Keratinocyte (primary cell): ENCODE data around the gene LCP2. TPM values are rescaled to one million over a fixed set of nuclear protein-coding genes. Genes with fewer than 3 reads are reported as not detected.

Source experiments
- DNase-seq: peaks from one replicate; pipeline ENCODE4 v3.0.0-alpha.2; 2011; ENCODE audit warnings: low read depth, missing footprints, low spot score
- FAIRE-seq: peaks from 2 replicates; lab custom pipeline; 2011; peaks lifted over from hg19 to GRCh38; lab: Jason Lieb, UNC
- H2AFZ ChIP-seq: 2 replicates; pipeline ENCODE4 v1.6.0; 2012; ENCODE audit warnings: low read length, control low read depth, inconsistent platforms; ENCODE audit not compliant: control insufficient read depth
- H3K27ac ChIP-seq: 2 replicates; pipeline ENCODE4 v1.5.1; 2011; ENCODE audit warnings: low read length; ENCODE audit not compliant: control insufficient read depth, insufficient read depth
- H3K27me3 ChIP-seq: 3 replicates; pipeline ENCODE4 v1.6.0; 2011; ENCODE audit warnings: low read length; ENCODE audit not compliant: control insufficient read depth, insufficient read depth; ENCODE audit errors: extremely low read depth
- H3K36me3 ChIP-seq, 2 experiments: 2 replicates in 1 of 2; 3 replicates in 1 of 2; pipeline ENCODE4 v1.5.1; 2011; ENCODE audit warnings: low read length in 2 of 2, mild to moderate bottlenecking in 1 of 2; ENCODE audit not compliant: control insufficient read depth in 2 of 2, insufficient read depth in 2 of 2; ENCODE audit errors: extremely low read depth in 1 of 2
- H3K4me1 ChIP-seq: 3 replicates; pipeline ENCODE4 v1.5.1; 2011; ENCODE audit warnings: low read length; ENCODE audit not compliant: control insufficient read depth, insufficient read depth; ENCODE audit errors: extremely low read depth
- H3K4me2 ChIP-seq: 3 replicates; pipeline ENCODE4 v1.6.0; 2011; ENCODE audit warnings: low read depth, low read length; ENCODE audit not compliant: control insufficient read depth, insufficient read depth; ENCODE audit errors: extremely low read depth
- H3K4me3 ChIP-seq, 3 experiments: fragments of 200-600 bp in 1 of 3; sonication (generic) in 1 of 3; 2 replicates in 2 of 3; 3 replicates in 1 of 3; pipeline ENCODE4 v1.5.1; 2011 to 2016; ENCODE audit warnings: low read length in 3 of 3, mild to moderate bottlenecking in 3 of 3, control low read depth in 2 of 3, inconsistent platforms in 1 of 3, low read depth in 1 of 3, mixed read lengths in 1 of 3, mixed run types in 1 of 3, moderate library complexity in 1 of 3; ENCODE audit not compliant: control insufficient read depth in 2 of 3, insufficient read depth in 2 of 3; ENCODE audit errors: extremely low read depth in 1 of 3
- H3K79me2 ChIP-seq: 2 replicates; pipeline ENCODE4 v1.6.0; 2012; ENCODE audit warnings: low read length; ENCODE audit not compliant: control insufficient read depth, insufficient read depth
- H3K9ac ChIP-seq: 3 replicates; pipeline ENCODE4 v1.6.0; 2011; ENCODE audit warnings: low read length; ENCODE audit not compliant: control insufficient read depth, insufficient read depth; ENCODE audit errors: extremely low read depth
- H3K9me1 ChIP-seq: 3 replicates; pipeline ENCODE4 v1.6.0; 2011; ENCODE audit warnings: low read length; ENCODE audit not compliant: control insufficient read depth, insufficient read depth; ENCODE audit errors: extremely low read depth
- H3K9me3 ChIP-seq: 2 replicates; pipeline ENCODE4 v1.5.1; 2012; ENCODE audit warnings: low read depth, low read length; ENCODE audit not compliant: control insufficient read depth
- H4K20me1 ChIP-seq: 3 replicates; pipeline ENCODE4 v1.6.0; 2011; ENCODE audit warnings: low read length; ENCODE audit not compliant: control insufficient read depth, insufficient read depth; ENCODE audit errors: extremely low read depth
- EZH2 ChIP-seq: IDR thresholded peaks from one replicate; pipeline ENCODE4 v1.6.1; 2012; ENCODE audit warnings: inconsistent platforms, mild to moderate bottlenecking, low read length, moderate library complexity
- dilution Hi-C: fragments of 300-500 bp; cut with MboI; formaldehyde crosslinking; loops from one replicate; pipeline ENCODE4 v1.7.0; 2020; ENCODE audit warnings: low sequenced_read_pairs; ENCODE audit not compliant: extremely low pct_ligation_motif_present
- polyA plus RNA-seq, 5 experiments: library from polyadenylated mRNA; depleted of rRNA in 3 of 5; stranded (reverse) in 3 of 5; stranded (forward) in 1 of 5; unstranded in 1 of 5; fragments of >200 nt; gene quantifications; 1 replicate in 1 of 5; 2 replicates in 3 of 5; 3 replicates in 1 of 5; pipeline versions ENCODE4 v1.2.1 to v1.2.3, GENCODE V29; 2011 to 2012; ENCODE audit warnings: missing spikeins in 2 of 5, low read depth in 1 of 5, low replicate concordance in 1 of 5
- TF ChIP-seq, protein P1 (sequence below), 3 experiments: IDR thresholded peaks in 1 of 3; conservative IDR thresholded peaks in 1 of 3; optimal IDR thresholded peaks in 1 of 3; 2 replicates in 2 of 3; 3 replicates in 1 of 3; pipeline versions ENCODE3 to v1.5.1; 2011; ENCODE audit warnings: low read length in 3 of 3, mild to moderate bottlenecking in 3 of 3, moderate library complexity in 2 of 3, control low read depth in 1 of 3, inconsistent platforms in 1 of 3; ENCODE audit not compliant: insufficient read depth in 2 of 3; ENCODE audit errors: extremely low read depth in 1 of 3

LCP2 gene
- polyA plus RNA-seq, 1 donor (not counting 4 experiments of a cell fraction or from before 2014, with no cell fraction given), result not detected

DNA sequence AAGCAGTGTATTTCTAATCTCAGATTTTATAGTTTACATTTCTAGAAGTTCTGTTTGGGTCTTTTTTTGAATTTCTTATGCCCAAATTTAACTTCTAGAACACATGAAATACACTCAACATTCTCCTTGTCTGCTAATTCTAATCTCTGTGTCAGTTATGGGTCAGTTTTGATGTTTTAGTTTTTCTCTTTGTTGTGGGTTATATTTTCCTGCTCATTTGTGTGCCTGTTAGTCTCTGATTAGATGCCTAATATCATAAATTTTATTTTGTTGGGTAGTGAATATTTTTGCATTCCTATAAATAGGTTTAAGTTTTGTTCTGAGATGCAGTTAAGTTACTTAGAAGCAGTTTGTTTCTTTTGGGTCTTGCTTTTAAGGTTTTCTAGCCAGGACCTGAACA lies 12.4 kb downstream of the LCP2 start:
- no peaks in the 10 kb centered on the region for H3K9me1 ChIP-seq
- H3K27ac ChIP-seq, result no peak overlapping the region
- H3K4me2 ChIP-seq, result no peak overlapping the region
- no peak overlapping the region for H3K9ac ChIP-seq
- H3K27me3 ChIP-seq, result no peaks in the 10 kb centered on the region
- no peaks in the 10 kb centered on the region for H3K9me3 ChIP-seq
- dilution Hi-C loops, result no loop called here
- H3K4me3 ChIP-seq, result no peak overlapping the region
- FAIRE-seq (no peak), DNase-seq (no peak)
- H4K20me1 ChIP-seq, result no peaks in the 10 kb centered on the region
- no peak for TF ChIP-seq EZH2
- H2AFZ ChIP-seq, result no peak overlapping the region
- no peaks in the 10 kb centered on the region for H3K79me2 ChIP-seq
- H3K36me3 ChIP-seq, result no peaks in the 10 kb centered on the region
- no peaks in the 10 kb centered on the region for H3K4me1 ChIP-seq

DNA sequence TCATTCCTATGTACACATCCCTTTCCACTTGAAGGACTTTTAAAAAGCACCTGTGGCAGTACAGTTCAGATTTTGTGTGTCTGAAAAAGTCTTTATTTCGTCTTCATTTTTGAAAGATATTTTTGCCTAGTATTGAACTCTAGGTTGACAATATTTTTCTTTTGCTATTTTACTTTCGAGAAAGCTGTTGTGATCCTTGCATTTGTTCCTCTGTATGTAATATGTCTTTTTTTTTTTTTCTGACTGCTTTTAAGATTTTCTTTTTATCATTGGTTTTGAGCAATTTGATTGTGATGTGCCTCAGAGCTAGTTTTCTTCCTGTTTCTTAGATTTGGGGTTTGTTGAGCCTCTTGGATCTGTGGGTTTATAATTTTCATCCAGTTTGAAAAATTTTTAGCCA lies 13.3 kb downstream of the LCP2 start:
- H3K9me1 ChIP-seq, result no peaks in the 10 kb centered on the region
- H3K27ac ChIP-seq, result no peak overlapping the region
- H3K4me3 ChIP-seq, result no peak overlapping the region
- no peaks in the 10 kb centered on the region for H3K36me3 ChIP-seq
- no peak for DNase-seq
- H3K27me3 ChIP-seq, result no peaks in the 10 kb centered on the region
- TF ChIP-seq EZH2, result no peak
- TF ChIP-seq, protein P1, sequence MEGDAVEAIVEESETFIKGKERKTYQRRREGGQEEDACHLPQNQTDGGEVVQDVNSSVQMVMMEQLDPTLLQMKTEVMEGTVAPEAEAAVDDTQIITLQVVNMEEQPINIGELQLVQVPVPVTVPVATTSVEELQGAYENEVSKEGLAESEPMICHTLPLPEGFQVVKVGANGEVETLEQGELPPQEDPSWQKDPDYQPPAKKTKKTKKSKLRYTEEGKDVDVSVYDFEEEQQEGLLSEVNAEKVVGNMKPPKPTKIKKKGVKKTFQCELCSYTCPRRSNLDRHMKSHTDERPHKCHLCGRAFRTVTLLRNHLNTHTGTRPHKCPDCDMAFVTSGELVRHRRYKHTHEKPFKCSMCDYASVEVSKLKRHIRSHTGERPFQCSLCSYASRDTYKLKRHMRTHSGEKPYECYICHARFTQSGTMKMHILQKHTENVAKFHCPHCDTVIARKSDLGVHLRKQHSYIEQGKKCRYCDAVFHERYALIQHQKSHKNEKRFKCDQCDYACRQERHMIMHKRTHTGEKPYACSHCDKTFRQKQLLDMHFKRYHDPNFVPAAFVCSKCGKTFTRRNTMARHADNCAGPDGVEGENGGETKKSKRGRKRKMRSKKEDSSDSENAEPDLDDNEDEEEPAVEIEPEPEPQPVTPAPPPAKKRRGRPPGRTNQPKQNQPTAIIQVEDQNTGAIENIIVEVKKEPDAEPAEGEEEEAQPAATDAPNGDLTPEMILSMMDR (optimal IDR thresholded peaks at IDR 0.05 in 1 of 3, IDR thresholded peaks at IDR 0.05 in 1 of 3, conservative IDR thresholded peaks at IDR 0.05 in 1 of 3; ENCODE audit: extremely low read depth in 1 of 3, insufficient read depth in 2 of 3, low read length in 3 of 3), result no peak
- no peaks in the 10 kb centered on the region for H4K20me1 ChIP-seq
- no peak overlapping the region for H2AFZ ChIP-seq
- H3K4me1 ChIP-seq, result no peaks in the 10 kb centered on the region
- H3K9ac ChIP-seq, result no peak overlapping the region
- no peak for FAIRE-seq
- no peaks in the 10 kb centered on the region for H3K79me2 ChIP-seq
- dilution Hi-C loops, result no loop called here
- H3K4me2 ChIP-seq, result no peak overlapping the region
- no peaks in the 10 kb centered on the region for H3K9me3 ChIP-seq

DNA sequence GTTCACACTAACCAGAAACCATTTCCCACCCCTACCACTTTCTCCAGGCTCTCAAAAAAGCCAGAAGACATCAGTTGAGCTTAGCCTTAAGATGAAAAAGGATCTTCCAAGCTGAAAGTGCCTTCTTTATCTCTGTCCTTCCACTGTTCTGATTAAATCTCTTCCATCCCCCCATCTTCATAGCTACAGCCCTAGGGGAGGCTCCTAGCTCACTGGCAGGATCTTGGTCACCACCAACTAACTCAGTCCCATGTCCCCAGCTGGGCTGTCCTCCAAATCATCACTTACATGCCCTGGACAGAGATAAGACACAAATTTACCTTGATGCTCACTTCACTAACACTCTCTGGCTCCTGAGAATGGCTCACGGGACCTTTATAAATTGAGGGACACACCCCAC lies 14.3 kb downstream of the LCP2 start:
- no peak for TF ChIP-seq EZH2
- TF ChIP-seq, protein P1 (optimal IDR thresholded peaks at IDR 0.05 in 1 of 3, IDR thresholded peaks at IDR 0.05 in 1 of 3, conservative IDR thresholded peaks at IDR 0.05 in 1 of 3; ENCODE audit: extremely low read depth in 1 of 3, insufficient read depth in 2 of 3, low read length in 3 of 3), result no peak
- Histone ChIP-seq H3K27me3 (no peaks in the 10 kb centered on the region), H3K4me3 (no peak overlapping the region), H3K36me3 (no peaks in the 10 kb centered on the region), H3K9me1 (no peaks in the 10 kb centered on the region), H3K9ac (no peak overlapping the region), H3K9me3 (no peaks in the 10 kb centered on the region), H3K79me2 (no peaks in the 10 kb centered on the region), H3K4me1 (no peaks in the 10 kb centered on the region), H2AFZ (no peak overlapping the region), H3K27ac (no peak overlapping the region), H4K20me1 (no peaks in the 10 kb centered on the region), H3K4me2 (no peak overlapping the region)
- no peak for DNase-seq
- dilution Hi-C loops, result no loop called here
- FAIRE-seq, result no peak
